NOMO-1 (cell line): ENCODE data around the gene MET.
A peak's percentile ranks its signal among the peaks of the same experiment; 100 is the strongest.
"Not testable (repeated sequence)": the region's sequence is repeated elsewhere in the genome, so short reads cannot be mapped to it uniquely, and the experiment has no call there.

ENCODE experiments used
- DNase-seq, 2 experiments: peaks; one replicate each; lab custom pipeline; 2025; ENCODE audit not compliant: unreplicated experiment in 2 of 2; lab: John Stamatoyannopoulos, UW

The MET gene

GRCh38 chr7:116801092-116801710 is 129.2 kb downstream of the MET start:
- no peak for DNase-seq

- no peak for DNase-seq
Measured at GRCh38 chr7:116802144-116802745, 130.2 kb downstream of the MET start.

GRCh38 chr7:116802746-116803152 is 130.8 kb downstream of the MET start:
- peak in 1 of 2 experiments; percentile 15 for DNase-seq

DNA sequence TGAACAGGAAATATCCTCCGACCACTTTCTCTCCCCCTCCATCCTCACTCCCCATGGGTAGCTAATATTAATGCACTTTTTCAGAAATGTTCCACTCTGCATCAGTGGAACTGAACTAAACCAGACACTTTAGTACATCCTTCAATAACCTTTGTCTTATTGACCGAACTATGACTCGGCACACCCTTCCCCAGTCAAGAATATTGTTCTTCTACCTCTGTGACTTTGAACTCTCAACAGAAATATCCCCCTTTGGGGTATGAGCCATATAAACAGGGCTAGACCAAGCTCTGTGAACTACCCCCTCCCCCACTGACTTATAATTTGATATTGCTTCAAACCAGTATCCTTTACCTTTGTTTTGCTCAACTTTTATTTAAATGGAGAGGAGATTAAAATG is 132.5 kb downstream of the MET start:
- DNase-seq: no peak

GRCh38 chr7:116805100-116805544 is 133.1 kb downstream of the MET start:
- DNase-seq: no peak

DNA sequence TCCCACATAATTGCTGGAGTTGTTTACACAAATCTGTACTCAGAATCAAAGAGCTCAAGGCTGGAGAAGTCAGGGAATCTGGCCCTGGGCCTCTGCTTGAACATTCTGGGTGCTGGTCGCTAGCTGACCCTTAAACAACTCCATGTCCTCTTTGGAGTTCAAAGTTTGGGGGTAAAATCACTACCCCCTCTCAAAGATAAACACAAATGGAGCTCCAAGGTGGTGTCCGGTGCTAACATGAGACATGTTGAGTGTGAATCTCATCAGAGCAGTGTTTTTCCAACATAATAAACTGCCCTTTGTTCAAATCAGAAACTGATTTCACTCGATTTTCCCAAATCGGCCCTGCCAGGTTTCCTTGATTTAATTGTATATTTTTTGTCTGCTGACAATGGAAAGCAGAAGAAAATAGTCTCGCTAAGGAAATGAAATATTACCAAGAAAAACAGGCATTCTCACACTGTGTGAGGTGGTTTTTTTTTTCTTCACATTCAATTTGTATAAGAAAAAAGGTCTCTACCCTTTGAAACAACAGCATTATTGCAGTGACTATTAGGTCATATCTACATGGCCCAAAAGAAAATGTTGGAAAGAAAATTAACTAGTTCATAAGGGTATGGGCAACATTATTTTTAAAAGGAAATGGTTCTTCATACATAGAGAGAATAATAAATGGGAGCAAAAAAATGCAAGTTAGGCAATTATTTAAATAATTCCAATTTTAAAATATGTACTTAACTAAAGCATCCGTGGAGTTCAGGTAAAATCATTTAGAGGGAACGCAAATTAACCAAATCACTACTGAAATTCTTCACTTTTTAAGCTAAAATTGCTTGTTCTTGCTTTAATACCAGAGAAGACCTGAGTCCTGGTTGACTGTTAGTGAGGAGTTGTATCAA is 134.3 kb downstream of the MET start:
- no peak for DNase-seq

DNA sequence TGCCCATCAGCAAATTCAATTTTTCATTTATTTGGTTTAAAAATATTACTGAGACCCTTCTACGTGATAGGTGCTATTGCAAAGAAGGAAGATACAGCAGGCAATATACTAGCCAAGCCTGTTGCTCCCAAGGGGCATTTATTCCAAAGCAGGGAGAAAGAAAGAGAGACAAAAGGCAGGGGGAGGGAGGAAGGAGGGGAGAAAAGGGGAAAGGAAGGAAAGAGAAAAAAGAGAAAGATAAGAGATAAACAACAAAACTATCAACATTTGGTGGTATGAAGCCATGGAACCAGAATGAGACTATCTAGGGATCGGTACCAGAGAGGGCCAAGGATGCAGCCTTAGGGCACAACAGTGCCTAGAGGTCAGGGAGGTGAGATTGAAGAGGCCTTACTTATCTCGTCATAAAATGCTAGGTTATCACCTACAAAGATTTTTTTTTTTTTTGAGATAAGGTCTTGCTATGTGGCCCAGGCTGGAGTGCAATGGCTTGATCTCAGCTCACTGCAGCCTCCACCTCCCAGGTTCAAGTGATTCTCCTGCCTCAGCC is 135.1 kb downstream of the MET start:
- DNase-seq: no peak

DNA sequence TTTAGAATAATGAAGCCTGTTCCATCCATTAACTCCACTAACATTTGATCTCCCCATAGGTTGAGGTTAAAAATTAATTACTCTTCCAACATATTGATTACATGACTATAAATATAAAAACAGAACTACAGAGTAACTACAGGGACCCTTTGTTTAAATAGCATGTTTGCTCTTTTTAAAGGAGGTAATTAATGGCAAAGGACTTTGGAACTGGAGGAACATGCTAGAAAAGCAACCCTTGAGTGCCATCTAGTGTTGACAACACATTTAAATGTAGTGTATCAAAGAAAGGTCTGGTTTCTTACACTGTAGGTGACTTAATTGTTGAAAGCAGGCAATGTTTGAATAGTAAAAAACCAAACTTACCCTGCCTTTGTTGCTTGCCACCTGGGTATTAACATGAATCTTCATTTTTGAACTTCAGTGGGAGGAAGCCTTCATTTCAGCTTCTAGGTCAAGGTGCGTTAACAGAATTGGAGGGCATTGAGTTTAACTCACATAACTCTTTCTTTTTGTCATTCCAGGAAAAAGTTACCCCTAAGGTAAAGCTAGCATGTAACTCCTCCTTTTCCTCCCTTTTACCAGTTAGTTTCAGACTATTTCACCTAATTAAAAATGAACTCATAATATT is 137.8 kb downstream of the MET start:
- peak in 1 of 2 experiments; percentile 45 for DNase-seq

DNA sequence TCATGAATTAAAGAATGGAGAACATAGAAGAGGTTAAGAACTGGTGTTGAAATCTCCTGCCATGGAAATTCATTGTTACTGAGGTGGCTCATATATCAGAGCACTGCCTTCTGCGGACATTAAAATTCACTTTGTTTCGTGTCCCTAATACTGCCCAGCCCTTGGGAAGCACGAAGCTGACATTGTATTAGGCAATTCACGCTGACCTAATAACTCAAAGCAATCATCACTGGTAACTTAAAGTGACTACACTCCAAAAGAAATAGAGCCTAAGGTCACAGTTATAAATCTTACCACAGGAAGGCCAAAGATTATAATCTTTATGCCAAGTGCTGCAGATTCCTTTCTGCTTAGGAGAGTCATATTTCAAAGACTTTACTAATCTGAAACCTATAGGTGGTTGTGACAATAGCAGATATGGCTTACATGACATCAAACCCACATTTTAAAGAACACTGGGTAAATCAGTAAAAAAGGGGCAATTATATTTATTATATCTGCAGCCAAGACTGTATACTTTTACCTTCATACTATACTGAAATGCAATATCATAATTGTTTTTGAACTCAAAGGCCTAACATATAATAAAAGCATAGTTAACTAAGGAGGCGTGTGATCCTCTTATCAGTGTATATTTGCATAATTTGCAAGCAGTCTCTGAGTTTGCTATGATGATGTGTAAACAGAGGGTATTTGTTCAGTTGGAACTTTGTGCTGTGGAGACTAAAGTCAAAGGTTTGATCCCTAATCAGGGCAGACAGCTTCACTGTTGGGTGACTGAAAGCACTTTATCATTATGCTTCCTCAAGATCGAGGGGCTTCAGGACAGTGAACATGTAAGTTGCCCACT is 138.5 kb downstream of the MET start:
- DNase-seq: no peak

DNA sequence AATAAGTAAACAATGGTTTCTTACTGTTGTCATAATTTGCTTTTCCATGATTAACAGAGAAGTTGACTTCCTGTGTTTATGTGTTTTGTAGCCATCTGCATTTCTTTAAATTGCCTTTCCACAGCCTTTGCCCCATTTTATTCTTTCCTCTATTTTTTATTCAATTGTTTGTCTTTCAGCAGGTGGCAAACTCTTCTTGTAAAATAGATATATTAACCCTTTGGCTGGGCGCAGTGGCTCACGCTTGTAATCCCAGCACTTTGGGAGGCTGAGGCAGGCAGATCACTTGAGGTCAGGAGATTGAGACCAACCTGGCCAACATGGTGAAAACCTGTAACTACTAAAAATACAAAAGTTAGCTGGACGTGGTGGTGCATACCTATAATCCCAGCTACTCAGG is 139.8 kb downstream of the MET start:
- DNase-seq: no peak

DNA sequence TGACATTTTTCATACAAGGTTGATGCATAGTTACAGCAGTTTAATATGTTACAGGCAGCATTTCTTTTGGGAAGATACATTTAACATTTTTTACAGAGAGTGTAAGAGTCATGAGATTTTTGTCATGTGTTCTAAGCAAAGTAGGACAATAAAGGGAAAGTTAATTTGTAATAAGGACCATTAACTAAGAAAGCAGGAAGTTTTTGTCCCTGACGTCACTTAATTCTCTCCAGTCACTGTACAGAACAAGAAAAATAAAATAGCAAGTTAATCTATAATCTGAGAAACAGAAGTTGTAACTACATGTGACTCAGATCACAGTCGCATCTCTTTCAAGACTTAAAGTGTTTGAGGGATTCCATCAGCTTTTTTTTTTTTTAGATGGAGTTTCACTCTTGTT is 140.9 kb downstream of the MET start:
- DNase-seq: no peak

DNA sequence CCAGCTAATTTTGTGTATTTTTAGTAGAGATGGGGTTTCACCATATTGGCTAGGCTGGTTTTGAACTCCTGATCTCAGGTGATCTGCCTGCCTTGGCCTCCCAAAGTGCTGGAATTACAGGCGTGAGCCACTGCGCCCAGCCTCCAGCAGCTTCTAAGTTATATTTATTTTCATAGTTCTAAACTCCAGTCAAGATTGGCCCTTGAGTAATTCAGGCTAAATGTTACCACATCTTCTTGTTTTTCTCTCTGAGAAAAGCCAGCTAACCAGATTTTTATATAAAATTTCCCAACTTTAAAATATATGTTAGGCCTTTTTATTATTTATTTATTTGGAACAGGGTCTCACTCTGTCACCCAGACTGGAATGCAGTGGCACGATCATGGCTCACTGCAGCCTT is 141.4 kb downstream of the MET start:
- DNase-seq: not testable (repeated sequence)

DNA sequence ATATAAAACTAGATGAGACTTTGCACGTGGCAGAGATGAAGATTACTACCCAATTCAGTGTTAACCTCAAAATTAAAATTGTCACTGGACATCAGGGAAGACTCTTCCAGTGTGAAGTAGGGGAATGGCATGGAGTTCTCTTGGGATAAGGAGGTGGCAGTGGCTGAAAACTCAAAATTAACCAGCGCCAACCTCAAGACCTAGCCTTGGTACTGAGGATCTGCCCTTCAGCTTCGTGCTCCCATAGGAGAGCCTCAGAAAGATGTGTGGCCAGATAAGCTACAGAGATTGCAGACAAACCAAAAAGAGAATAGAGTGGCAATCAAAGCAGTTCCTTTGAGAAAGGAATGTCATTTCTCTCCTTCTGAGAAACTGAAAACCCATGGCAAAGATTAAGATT is 143.0 kb downstream of the MET start:
- DNase-seq: no peak

DNA sequence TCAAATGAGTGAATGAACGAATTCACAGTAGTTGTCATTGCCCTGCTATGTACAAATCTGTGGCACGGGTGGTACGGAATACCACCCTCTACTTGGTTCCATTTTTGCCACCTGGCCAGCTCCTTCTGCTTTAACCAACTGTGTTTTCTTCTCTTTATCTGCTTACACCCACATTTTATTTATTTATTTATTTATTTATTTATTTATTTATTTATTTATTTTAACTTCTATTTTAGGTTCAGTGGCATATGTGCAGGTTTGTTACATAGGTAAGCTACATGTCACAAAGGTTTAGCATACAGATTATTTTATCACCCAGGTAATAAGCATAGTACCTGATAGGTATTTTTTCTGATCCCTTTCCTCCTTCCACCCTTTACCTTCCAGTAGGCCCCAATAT is 148.2 kb downstream of the MET start:
- DNase-seq: no peak

DNA sequence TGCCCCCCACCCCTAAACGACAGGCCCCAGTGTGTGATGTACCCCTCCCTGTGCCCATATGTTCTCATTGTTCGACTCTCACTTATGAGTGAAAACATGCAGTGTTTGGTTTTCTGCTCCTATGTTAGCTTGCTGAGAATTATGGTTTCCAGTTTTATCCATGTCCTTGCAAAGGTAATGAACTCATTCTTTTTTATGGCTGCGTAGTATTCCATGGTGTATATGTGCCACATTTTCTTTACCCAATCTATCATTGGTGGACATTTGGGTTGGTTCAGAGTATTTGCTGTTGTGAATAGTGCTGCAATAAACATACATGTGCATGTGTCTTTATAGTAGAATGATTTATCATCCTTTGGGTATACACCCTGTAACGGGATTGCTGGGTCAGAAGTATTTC is 149.7 kb downstream of the MET start:
- DNase-seq: not testable (repeated sequence)

- DNase-seq: no peak
Measured at GRCh38 chr7:116824449-116824848, 152.5 kb downstream of the MET start.

DNA sequence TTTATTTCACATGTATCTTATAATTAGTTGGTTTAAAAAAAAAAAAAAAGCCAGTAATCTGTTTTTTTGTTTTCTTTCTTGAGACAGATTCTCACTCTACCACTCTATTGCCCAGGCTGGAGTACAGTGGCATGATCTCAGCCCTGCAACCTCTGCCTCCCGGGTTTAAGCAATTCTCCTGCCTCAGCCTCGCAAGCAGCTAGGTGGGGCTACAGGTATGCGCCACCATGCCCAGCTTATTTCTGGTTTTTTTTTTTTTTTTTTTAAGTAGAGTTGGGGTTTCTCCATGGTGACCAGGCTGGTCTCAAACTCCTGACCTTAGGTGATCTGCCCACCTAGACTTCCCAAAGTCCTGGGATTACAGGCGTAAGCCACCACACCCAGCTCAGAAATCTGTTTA is 156.3 kb downstream of the MET start:
- DNase-seq: no peak

DNA sequence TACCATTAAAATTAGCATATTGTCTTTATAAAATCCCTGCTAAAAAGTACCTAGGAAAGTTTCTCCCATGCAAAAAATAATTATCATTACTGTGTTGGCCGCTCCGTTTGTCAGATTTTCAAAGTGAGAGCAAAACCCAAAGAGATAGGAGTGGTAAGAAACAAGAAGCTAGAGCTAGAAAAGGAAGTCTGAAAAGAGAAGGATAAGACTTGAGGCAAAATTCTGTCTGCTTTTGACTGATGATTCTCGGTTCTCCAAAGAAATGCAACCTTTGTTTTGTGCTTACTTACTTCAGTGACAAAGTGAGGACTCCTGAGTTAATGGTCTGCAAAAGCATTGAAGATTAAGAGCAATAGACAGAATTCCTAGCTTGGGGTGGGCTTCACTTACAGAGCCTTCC is 157.0 kb downstream of the MET start:
- no peak for DNase-seq

GRCh38 chr7:116829493-116829892 is 157.5 kb downstream of the MET start:
- DNase-seq: no peak

- DNase-seq: no peak
Measured at GRCh38 chr7:116832692-116833091, 160.7 kb downstream of the MET start.
